ENCODE data around the gene CLCN7. TPM values are rescaled to one million over a fixed set of nuclear protein-coding genes. Genes with fewer than 3 reads are reported as not detected.

The CLCN7 gene
- total RNA-seq, 1 experiment from 2014 or later, result 70.0 TPM

- Histone ChIP-seq H3K18ac (ENCODE audit: insufficient read length, low read depth, low read length) (no peak overlapping the region), H3K4me2 (ENCODE audit: insufficient read depth, insufficient read length, low read length) (no peak overlapping the region), H3K23ac (ENCODE audit: insufficient read length, low read depth, low read length) (no peak overlapping the region), H2AK5ac (ENCODE audit: insufficient read length, low read length) (no peak overlapping the region), H4K8ac (replicated peaks; ENCODE audit: insufficient read length, low read depth, low read length) (no peak overlapping the region), H3K27me3 (ENCODE audit: insufficient read depth, low read length) (no peaks in the 10 kb centered on the region), H4K91ac (ENCODE audit: insufficient read length, low read depth, low read length) (no peak overlapping the region), H3T11ph (ENCODE audit: low read length) (no peak overlapping the region), H3K27ac (ENCODE audit: insufficient read length, low read depth, low read length) (no peak overlapping the region), H2BK15ac (ENCODE audit: low read depth, low read length) (no peak overlapping the region), H3K56ac (ENCODE audit: insufficient read length, low read depth, low read length) (no peak overlapping the region), H3K4me1 (ENCODE audit: insufficient read depth, low read length) (no peaks in the 10 kb centered on the region), H2BK5ac (ENCODE audit: insufficient read length, low read length) (no peak overlapping the region), H4K20me1 (ENCODE audit: control insufficient read depth, insufficient read depth, insufficient read length) (no peaks in the 10 kb centered on the region), H2BK120ac (ENCODE audit: low read depth, low read length, poor library complexity, severe bottlenecking) (no peak overlapping the region), H3K4ac (ENCODE audit: low read depth, low read length) (no peak overlapping the region), H3K9me3 (ENCODE audit: control insufficient read depth, low read depth, low read length) (no peaks in the 10 kb centered on the region), H3K79me2 (ENCODE audit: insufficient read depth, low read length) (no peaks in the 10 kb centered on the region), H3K79me1 (ENCODE audit: insufficient read depth, low read depth, low read length, poor library complexity, severe bottlenecking) (no peaks in the 10 kb centered on the region), H2BK20ac (ENCODE audit: low read depth, low read length, poor library complexity, severe bottlenecking) (no peak overlapping the region), H2AFZ (ENCODE audit: low read length) (no peak overlapping the region), H2BK12ac (ENCODE audit: insufficient read length, low read depth, low read length) (no peak overlapping the region), H3K9ac (ENCODE audit: extremely low read depth, insufficient read length, low read length) (no peak overlapping the region), H3K14ac (ENCODE audit: insufficient read depth, low read length) (no peak overlapping the region), H3K23me2 (ENCODE audit: insufficient read length, low read depth, low read length, poor library complexity, severe bottlenecking) (no peaks in the 10 kb centered on the region), H4K5ac (ENCODE audit: insufficient read length, low read depth, low read length) (no peak overlapping the region)
- Mint-ChIP-seq H3K27ac (no peak overlapping the region), H3K4me3 (no peak overlapping the region), H3K27me3 (ENCODE audit: low read depth) (no peaks in the 10 kb centered on the region), H3K4me1 (no peaks in the 10 kb centered on the region), H3K36me3 (ENCODE audit: insufficient read depth in 1 of 3, low read depth in 3 of 3) (peaks cover 17 to 47% (median 46%) of the 10 kb centered on the region in 3 experiments; a peak in 6 of 7 replicates), H3K9me3 (no peaks in the 10 kb centered on the region)
- no peak for DNase-seq
- TF ChIP-seq CTCF (conservative IDR thresholded peaks at IDR 0.05), result no peak
- WGBS (ENCODE audit: extremely low coverage, insufficient read length, low lambda C conversion rate), result no CpG with 5 or more reads among the region's 44 CpGs
Measured at GRCh38 chr16:1500465-1501150, 25.8 kb upstream of the CLCN7 start.
